ENCODE data around the gene RO60. TPM values are rescaled to one million over a fixed set of nuclear protein-coding genes. Genes with fewer than 3 reads are reported as not detected.

The RO60 gene
- total RNA-seq (2021) (93.5 and 97.6 TPM in 2 replicates), Bru-seq, nascent RNA (percentile 95 among the genes with signal in this experiment), BruChase-seq, experiment 1, labeled RNA remaining after a 2-hour chase (percentile 98 among the genes with signal in this experiment), BruChase-seq, experiment 2, labeled RNA remaining after a 6-hour chase (percentile 99 among the genes with signal in this experiment)
- long read RNA-seq, full-length matches to known transcripts = 78 of 101 reads
- long read RNA-seq, partial matches to known transcripts = 1 of 101 reads
- long read RNA-seq, other reads (novel, unspliced or antisense) = 22 of 101 reads

- no peak for TF ChIP-seq EZH2 (IDR thresholded peaks at IDR 0.05; ENCODE audit: borderline replicate concordance, low read depth, low read length, poor library complexity, severe bottlenecking)
- TF ChIP-seq CTCF (conservative IDR thresholded peaks at IDR 0.05; ENCODE audit: low read depth, low read length) = no peak; the same call in 1 of the 2 replicates
- H3K36me3 ChIP-seq (ENCODE audit: insufficient read depth, low read length, poor library complexity, severe bottlenecking) = no peaks in the 10 kb centered on the region
- no TSS peak for BruUV-seq (replicated peaks)
- POLR2A ChIA-PET (ENCODE audit: low non-redundant PET) = interaction anchor here (0.5 to 0.6 kb wide), 2 partner anchors 76 to 546 kb away, joined by 10 to 22 read pairs; no protein-coding TSS in a partner anchor
- H3K27me3 ChIP-seq (replicated peaks; ENCODE audit: insufficient read depth, low read depth, low read length, poor library complexity) = no peaks in the 10 kb centered on the region
- H3K27ac ChIP-seq (ENCODE audit: low read depth, low read length, poor library complexity, severe bottlenecking) = peak within 1 kb of the TSS; percentile 94
- no peaks in the 10 kb centered on the region for H3K9me3 ChIP-seq (ENCODE audit: low read depth, low read length, poor library complexity, severe bottlenecking)
- H3K4me3 ChIP-seq (ENCODE audit: low read depth, low read length, poor library complexity, severe bottlenecking) = peak within 1 kb of the TSS; percentile 87
- peaks cover 8% of the 10 kb centered on the region for H3K4me1 ChIP-seq (ENCODE audit: insufficient read depth, low read length, poor library complexity, severe bottlenecking)
- peak; percentile 100 for DNase-seq (ENCODE audit: low spot score)
- intact Hi-C loops (cut with micrococcal nuclease; ENCODE audit: unreplicated experiment) = loop anchor here (5.0 to 10.0 kb wide), 2 partner anchors 63 to 285 kb away; partner anchors contain the start of gene CDC73
- CTCF ChIA-PET = interaction anchor here (1.0 kb wide), 1 partner anchor 10 kb away, joined by 5 read pairs; no protein-coding TSS in a partner anchor
These were observed at the start of gene RO60, which contains the start of gene UCHL5 for GRCh38 chr1:193059282-193060114. Gene RO60, plus strand, starts transcription at chr1:193059612. Its CDS starts 9,443 bp downstream, at chr1:193069055. Gene UCHL5, minus strand, starts transcription at chr1:193059360. Its CDS starts 100 bp downstream, at chr1:193059260.

GRCh38 chr1:193011406-193011805 is 48.0 kb upstream of the RO60 start:
- Histone ChIP-seq H3K4me1 (ENCODE audit: insufficient read depth, low read length, poor library complexity, severe bottlenecking) (no peaks in the 10 kb centered on the region), H3K36me3 (ENCODE audit: insufficient read depth, low read length, poor library complexity, severe bottlenecking) (no peaks in the 10 kb centered on the region), H3K4me3 (ENCODE audit: low read depth, low read length, poor library complexity, severe bottlenecking) (no peak overlapping the region), H3K9me3 (ENCODE audit: low read depth, low read length, poor library complexity, severe bottlenecking) (no peaks in the 10 kb centered on the region), H3K27me3 (replicated peaks; ENCODE audit: insufficient read depth, low read depth, low read length, poor library complexity) (no peaks in the 10 kb centered on the region), H3K27ac (ENCODE audit: low read depth, low read length, poor library complexity, severe bottlenecking) (no peak overlapping the region)
- POLR2A ChIA-PET (ENCODE audit: low non-redundant PET) = no interaction called here
- TF ChIP-seq EZH2 (IDR thresholded peaks at IDR 0.05; ENCODE audit: borderline replicate concordance, low read depth, low read length, poor library complexity, severe bottlenecking) (no peak), CTCF (conservative IDR thresholded peaks at IDR 0.05; ENCODE audit: low read depth, low read length) (no peak)
- no TSS peak for BruUV-seq (replicated peaks)
- CTCF ChIA-PET = no interaction called here
- intact Hi-C loops (cut with micrococcal nuclease; ENCODE audit: unreplicated experiment) = no loop called here
- no peak for DNase-seq (ENCODE audit: low spot score)

- no peak for DNase-seq (ENCODE audit: low spot score)
- no peaks in the 10 kb centered on the region for H3K36me3 ChIP-seq (ENCODE audit: insufficient read depth, low read length, poor library complexity, severe bottlenecking)
- H3K27me3 ChIP-seq (replicated peaks; ENCODE audit: insufficient read depth, low read depth, low read length, poor library complexity) = no peaks in the 10 kb centered on the region
- H3K9me3 ChIP-seq (ENCODE audit: low read depth, low read length, poor library complexity, severe bottlenecking) = no peaks in the 10 kb centered on the region
- H3K4me1 ChIP-seq (ENCODE audit: insufficient read depth, low read length, poor library complexity, severe bottlenecking) = no peaks in the 10 kb centered on the region
- no peak overlapping the region for H3K27ac ChIP-seq (ENCODE audit: low read depth, low read length, poor library complexity, severe bottlenecking)
- no peak overlapping the region for H3K4me3 ChIP-seq (ENCODE audit: low read depth, low read length, poor library complexity, severe bottlenecking)
- TF ChIP-seq CTCF (conservative IDR thresholded peaks at IDR 0.05; ENCODE audit: low read depth, low read length) (no peak), EZH2 (IDR thresholded peaks at IDR 0.05; ENCODE audit: borderline replicate concordance, low read depth, low read length, poor library complexity, severe bottlenecking) (no peak)
- POLR2A ChIA-PET (ENCODE audit: low non-redundant PET) = no interaction called here
- intact Hi-C loops (cut with micrococcal nuclease; ENCODE audit: unreplicated experiment) = no loop called here
- BruUV-seq (replicated peaks) = no TSS peak
- CTCF ChIA-PET = no interaction called here
These were observed 46.4 kb upstream of the RO60 start for GRCh38 chr1:193013005-193013404.
